Uterus (tissue), 2 donors: Measurements from ENCODE around the gene CCDC182.

Experiments
- POLR2A ChIP-seq, 2 donors: fragments of 450-650 bp; IDR thresholded peaks; one replicate each; pipeline ENCODE4 v1.6.1; 2016; ENCODE audit warnings: antibody characterized with exemption in 2 of 2, mild to moderate bottlenecking in 1 of 2, moderate library complexity in 1 of 2
- TF ChIP-seq, protein P1 (sequence below), 4 experiments: fragments of 200-600 bp in 2 of 4; fragments of 450-650 bp in 2 of 4; sonication (generic) in 2 of 4; IDR thresholded peaks; one replicate each; pipeline ENCODE4 v1.5.1; 2016 to 2019; ENCODE audit warnings: antibody characterized with exemption in 4 of 4, mild to moderate bottlenecking in 2 of 4, moderate library complexity in 1 of 4

DNA sequence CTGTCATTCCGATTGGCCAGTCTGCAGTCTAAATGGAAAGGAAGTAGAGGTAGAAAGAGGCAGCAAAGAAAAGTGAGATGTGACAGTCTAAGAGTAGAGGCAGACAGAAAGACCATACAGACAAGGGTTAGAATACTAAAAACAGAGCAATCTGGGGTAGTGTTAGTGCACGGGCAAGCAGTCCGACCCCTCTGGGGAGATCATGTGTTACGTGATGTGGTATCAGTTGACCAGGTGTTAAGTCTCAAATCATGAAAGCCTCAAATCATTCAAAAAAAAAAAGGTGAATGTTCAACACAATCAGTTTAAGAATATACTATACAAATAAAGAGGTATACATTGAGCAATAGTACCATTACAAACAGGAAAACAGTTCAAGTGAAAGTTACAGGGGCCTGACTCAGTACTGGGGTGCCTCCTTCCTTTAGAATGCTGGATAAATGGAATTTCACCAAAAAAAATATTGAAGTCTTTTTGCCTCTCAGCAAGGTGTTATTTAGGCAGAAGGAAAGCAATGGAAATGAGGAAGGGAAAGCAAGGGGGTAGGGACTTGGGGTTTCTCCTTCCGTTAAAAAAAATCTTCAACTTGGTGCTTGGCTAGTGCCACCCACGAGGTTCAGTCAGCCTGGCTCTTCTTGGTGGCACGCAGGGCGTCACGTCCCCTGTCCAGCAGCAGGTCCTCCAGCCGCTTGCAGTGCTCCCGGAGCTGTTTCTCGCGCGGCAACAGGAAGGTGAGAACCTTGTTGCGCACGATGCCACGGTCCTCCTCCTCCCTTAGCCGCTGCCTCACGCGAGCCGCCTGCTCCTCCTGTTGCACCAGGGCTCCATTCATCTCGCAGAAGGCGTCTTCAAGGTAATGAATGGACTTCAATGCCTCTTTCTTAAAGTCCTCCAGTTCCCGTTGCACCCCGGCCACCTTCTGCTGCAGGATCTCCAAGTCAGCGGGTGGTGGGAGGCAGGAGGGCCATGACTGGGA, 616 bp downstream of the CCDC182 start:
- TF ChIP-seq, protein P1, sequence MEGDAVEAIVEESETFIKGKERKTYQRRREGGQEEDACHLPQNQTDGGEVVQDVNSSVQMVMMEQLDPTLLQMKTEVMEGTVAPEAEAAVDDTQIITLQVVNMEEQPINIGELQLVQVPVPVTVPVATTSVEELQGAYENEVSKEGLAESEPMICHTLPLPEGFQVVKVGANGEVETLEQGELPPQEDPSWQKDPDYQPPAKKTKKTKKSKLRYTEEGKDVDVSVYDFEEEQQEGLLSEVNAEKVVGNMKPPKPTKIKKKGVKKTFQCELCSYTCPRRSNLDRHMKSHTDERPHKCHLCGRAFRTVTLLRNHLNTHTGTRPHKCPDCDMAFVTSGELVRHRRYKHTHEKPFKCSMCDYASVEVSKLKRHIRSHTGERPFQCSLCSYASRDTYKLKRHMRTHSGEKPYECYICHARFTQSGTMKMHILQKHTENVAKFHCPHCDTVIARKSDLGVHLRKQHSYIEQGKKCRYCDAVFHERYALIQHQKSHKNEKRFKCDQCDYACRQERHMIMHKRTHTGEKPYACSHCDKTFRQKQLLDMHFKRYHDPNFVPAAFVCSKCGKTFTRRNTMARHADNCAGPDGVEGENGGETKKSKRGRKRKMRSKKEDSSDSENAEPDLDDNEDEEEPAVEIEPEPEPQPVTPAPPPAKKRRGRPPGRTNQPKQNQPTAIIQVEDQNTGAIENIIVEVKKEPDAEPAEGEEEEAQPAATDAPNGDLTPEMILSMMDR (IDR thresholded peaks at IDR 0.05), result no peak
- TF ChIP-seq POLR2A (IDR thresholded peaks at IDR 0.05), result no peak
